GM04503 (cell line): ENCODE data around the gene LGI4.
"Not testable (repeated sequence)": the region's sequence is repeated elsewhere in the genome, so short reads cannot be mapped to it uniquely, and the experiment has no call there.

ENCODE experiments used
- DNase-seq: peaks from one replicate; pipeline ENCODE4 v3.0.0-alpha.2; 2012; ENCODE audit warnings: low read depth

Gene LGI4

DNA sequence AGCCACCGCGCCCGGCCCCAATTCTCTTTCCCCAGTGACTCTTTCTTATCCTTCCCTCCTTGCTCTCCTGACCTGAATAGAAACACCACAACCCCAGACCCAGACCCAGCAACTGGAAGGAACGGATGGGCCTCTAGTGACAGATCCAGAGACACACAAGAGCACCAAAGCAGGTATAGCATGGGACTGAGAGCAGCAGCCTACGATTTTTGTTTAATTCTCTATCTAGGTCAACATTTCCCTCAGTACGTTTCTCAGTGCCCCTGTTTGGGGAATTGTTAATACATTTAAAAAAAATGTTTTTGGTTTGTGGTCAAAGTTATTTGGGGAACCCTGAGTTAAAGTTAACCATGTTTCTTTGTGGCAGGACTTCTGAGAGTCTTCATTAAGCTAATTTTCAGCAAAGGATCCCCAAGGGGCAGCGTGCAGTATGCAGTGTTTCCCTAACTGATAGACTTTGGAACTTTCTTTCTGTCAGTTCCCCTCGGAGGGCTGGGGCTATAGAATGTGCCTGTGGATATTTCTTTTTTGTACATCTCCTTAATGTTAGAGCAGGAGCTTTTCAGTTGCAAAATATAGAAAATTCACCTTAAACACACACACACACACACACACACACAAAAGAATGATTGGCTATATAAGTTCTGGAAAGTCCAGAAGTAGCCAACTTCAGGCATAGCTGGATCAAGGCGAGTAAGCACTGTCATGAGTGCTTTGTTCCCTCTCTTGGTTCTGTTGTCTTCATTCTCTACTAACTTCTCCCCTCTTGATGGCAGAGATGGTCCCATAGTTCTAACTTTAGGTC lies 26.0 kb upstream of the LGI4 start:
- DNase-seq: no peak

GRCh38 chr19:35159606-35160005 lies 24.7 kb upstream of the LGI4 start:
- no peak for DNase-seq

DNA sequence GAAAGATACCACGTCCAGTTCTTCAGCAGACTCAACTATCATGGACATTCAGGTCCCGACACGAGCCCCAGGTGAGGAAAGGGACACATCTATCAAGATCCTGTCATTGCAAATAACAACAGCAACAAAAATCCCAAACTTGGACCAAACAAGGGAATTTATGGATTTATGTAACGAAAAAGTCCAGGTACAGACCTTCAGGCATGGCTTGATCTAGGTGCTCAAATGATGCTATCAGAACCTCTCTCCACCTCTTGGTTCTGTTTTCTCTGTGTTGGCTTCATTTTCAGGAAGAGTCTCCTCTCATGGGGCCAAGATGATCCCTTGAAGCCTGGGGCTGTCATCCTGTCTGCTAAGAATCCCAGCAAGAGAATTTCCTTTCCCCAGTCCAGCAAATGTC lies 22.6 kb upstream of the LGI4 start:
- no peak for DNase-seq

DNA sequence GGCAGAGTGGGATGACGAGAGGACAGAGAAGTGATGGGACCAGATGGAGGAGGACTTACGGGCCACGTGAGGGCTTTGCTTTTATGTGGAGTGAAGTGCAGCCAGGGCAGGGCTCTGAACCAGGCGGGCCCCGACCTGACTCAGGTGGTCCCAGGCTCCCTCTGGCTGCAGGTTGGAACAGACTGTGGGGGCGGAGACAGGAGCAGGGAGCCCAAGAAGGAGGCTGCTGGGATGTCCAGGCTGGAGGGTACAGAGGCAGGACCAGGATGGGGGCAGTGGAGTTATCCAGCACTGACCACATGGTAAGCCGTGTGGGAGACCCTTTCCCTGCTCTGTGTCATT lies 21.8 kb upstream of the LGI4 start:
- DNase-seq: no peak

- no peak for DNase-seq
Measured at GRCh38 chr19:35155981-35156672, 21.3 kb upstream of the LGI4 start.

DNA sequence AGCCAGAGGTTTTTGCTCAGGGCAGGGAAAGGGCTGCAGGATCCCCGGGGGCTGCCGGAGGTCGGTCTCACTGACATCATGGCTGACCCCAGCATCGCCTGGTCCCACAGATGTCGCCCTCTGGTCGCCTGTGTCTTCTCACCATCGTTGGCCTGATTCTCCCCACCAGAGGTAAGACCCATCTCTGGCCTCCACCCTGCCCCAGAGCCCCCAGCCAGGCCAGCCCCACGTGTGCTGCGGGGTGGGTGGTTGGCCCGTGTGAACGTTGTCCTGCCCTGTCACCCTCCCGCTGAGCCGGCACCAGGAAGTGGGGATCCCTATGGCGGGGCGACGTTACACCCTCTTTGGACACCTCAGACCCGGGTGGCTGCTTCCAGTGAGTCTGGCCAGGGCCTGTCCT lies 20.6 kb upstream of the LGI4 start:
- no peak for DNase-seq

- no peak for DNase-seq
Measured at GRCh38 chr19:35154525-35155406, 19.9 kb upstream of the LGI4 start, which contains the start of gene FXYD5. Gene FXYD5, plus strand, starts transcription at chr19:35154735. Its CDS starts 816 bp downstream, at chr19:35155551.

- DNase-seq: no peak
Measured at GRCh38 chr19:35153701-35154524, 19.1 kb upstream of the LGI4 start.

DNA sequence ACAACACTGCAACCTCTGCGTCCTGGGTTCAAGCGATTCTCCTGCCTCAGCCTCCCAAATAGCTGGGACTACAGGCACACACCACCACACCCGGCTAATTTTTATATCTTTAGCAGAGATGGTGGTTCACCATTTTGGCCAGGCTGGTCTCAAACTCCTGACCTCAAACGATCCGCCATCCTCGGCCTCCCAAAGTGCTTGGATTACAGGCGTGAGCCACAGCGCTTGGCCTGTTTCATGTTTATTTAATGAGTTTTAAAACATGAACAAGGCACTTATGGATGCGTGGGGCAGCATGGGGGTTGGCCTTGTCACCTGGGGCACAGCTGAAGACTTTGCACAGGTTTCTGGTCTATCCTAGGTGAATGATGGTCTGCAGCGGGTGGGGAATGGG lies 18.3 kb upstream of the LGI4 start:
- DNase-seq: not testable (repeated sequence)

DNA sequence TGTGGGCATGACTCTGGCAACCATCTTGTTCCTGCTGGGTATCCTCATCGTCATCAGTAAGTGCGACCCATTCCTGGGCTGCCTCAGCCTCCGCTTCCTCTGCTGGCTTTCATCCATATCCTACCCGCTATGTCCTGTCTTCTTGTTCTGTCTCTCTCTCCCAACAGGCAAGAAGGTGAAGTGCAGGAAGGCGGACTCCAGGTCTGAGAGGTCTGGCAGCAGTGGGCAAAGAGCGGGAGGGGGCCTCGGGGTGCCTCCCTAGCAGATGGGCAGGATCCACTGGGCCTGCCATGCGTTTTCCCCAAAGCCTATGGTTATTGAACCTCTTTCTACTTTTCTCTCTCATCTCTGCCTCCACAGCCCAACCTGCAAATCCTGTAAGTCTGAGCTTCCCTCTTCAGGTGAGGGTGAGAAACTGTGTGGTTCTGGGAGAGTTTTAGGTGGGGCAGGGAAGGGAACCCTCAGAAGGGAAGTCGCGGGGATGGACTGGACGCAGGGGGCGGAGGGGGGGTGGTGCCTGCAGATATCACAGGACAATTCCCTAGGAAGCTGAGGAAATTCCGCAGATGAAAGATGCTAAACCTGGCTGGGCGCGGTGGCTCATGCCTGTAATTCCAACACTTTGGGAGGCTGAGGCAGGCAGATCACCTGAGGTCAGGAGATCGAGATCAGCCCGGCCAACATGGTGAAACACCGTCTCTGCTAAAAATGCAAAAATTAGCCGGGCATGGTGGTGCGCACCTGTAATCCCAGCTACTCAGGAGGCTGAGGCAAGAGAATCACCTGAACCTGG lies 16.6 kb upstream of the LGI4 start:
- no peak for DNase-seq

- DNase-seq: no peak
Measured at GRCh38 chr19:35150445-35150844, 15.6 kb upstream of the LGI4 start.

DNA sequence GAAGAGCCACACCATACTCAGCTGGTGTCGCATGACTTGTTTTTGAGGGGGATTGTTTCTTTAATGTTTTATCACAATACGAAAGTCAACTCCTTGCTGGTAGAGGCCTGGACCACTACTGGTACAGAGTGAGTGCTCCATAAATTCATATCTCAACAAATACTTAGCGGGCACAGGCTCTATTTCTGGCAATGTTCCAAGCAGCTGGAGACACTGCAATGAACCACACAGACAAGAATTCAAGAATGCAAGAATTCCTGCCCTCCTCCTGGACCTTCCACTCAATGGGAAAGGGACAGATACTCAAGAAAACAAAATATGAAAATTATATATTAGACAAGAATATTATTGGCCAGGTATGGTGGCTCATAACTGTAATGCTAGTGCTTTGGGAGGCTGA lies 14.6 kb upstream of the LGI4 start:
- DNase-seq: no peak

DNA sequence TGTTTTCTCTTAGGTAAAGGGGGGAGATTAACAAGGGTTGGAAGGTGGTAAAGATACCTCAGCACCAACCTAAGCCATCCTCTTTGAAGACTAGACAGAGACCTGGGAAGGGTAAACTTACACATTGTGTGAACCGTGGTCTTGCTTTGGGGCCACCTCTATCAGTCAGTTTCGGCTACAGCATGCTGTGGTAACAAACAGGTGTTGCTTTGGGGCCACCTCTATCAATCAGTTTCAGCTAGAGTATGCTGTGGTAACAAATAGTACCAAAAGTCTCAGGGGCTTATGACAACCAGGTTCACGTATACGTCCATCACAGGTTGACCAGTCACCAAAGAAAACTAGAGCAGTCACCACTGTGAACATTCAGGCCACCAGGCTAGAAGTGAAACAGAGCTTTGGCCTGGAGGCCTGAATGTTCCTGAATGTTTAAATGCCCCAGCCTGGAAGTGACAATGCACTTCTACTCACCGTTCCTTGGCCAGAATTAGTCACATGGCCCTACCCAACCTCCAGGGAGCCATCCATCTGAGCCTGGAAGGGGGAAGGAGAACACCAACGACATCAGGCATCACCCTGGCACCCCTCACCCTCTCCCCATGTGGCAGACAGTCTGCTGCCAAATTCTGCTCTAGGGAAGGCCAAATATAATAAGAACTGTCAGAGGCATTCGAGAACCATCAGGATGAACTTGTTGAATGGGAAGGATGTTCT lies 12.0 kb upstream of the LGI4 start:
- no peak for DNase-seq

DNA sequence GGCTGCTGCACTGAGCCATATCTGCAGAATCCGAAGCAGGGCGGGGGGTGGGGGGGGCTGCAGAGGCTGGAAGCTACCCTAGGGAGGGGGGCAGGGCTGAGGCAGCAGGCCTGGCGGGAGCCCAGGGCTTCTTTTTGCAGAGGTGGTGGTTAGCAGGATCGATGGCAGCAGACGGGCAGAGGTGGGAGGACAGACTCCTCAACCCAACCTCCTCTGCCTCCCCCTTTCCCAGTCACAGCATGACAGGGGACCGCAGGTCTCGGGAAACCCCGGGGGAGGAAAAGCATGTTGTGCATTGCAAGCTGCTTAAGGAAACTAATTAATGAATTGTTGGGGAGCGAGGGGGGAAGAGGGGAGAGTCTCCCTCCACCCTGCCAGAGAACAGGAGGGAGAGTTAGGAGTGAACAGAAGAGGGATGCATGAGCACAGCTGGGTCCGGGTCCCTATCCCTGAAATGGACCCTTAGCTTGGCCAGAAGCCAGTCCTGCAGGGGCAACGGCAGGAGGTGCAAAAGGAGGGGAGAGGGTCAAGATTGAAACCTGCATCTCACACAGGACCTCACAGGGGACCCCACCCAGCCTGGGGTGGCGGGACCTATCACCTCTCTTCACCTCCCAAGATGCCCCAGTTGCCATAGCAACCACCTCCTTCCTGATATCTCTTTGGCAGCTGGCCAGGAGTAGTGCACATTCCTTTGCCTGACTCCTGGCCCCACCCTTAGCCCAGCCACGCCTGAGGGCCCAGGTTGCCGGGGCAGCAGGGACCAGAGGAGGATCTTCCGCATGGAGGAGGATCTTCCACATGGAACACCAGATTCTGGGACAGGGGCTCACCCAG lies 10.0 kb upstream of the LGI4 start:
- no peak for DNase-seq

GRCh38 chr19:35144259-35144599 lies 9.4 kb upstream of the LGI4 start:
- DNase-seq: no peak

DNA sequence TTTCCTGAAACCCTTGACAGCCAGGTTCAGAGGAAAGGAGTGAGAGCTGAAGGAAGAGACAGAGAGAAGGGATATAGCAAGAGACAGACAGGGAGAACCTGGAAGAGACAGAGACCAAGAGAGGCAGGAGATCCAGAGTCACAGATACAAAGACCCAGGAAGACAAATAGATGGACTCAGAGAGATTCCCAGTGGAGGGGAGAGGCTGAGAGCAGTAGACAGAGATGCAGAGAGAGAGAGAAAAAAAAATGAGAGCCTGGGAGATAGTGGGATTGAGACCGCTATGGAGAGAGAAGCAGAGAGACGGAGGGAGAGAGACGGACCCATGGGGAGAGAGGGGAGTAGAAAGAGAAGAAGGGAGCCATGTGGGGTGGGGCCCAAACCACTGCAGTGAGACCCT lies 9.0 kb upstream of the LGI4 start:
- DNase-seq: no peak

DNA sequence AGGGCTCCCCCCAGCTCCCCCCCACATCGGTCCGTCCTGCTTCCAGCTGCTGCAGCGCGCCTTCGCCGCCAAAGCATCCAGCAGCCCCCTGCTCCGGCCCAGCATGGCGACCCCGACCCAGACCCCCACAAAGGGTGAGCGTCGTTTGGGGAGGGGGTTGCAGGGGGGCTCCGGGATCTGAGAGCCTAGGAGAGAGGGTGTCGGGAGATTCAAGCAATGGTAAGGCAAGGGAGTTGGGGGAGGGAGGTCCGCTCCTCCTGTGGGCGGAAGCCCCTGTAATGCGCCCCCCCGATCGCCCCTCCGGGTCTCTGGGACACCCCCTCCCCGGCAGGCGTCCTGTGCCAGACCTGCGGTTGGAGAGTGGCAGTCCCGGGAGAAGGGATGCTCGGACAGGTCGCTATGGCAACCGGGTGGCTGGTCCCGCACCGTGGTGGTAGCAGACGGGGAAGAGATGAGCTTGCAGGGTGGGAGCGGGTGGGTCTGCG lies 8.4 kb upstream of the LGI4 start, which contains the start of gene FXYD7:
FXYD7 (plus strand) TSS at position 25 of the 485 bp plus-strand sequence; CDS start at position 104, 79 bp downstream.
- DNase-seq: no peak

DNA sequence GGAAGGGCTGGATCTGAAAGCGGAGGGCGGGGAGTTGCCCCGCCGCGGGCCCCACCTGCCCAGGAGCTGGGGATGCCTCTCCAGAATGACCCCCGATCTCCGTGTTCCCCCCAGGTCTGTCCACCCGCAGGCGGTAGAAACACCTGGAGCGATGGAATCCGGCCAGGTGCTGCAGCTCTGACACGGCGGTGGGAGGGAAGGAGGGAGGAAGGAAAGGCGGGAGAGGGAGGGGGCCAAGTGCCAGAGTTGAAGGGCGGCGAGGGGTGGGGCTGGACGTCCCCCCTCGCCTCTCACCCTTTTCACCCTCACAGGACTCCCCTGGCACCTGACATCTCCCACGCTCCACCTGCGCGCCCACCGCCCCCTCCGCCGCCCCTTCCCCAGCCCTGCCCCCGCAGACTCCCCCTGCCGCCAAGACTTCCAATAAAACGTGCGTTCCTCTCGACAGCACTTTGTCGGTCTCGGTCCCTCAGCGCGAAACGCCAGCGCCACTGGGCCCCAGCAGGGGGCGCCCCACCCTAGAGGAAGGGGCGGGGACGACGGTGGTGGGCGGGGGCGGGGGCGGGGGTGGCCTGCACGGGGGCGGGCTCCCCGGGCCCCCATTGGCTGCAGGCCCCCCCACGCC lies 7.9 kb upstream of the LGI4 start:
- DNase-seq: no peak
